Mucosa of rectum (tissue), 2 donors: ENCODE measurements around the gene MS4A6A.

ENCODE experiments used
- H3K27ac ChIP-seq, 2 donors: one replicate each; pipeline ENCODE4 v1.7.0; 2013; ENCODE audit warnings: inconsistent platforms in 2 of 2, low read depth in 2 of 2, low read length in 2 of 2
- H3K27me3 ChIP-seq, 2 donors: one replicate each; pipeline ENCODE4 v1.7.0; 2013; ENCODE audit warnings: low read length in 2 of 2; ENCODE audit not compliant: control insufficient read depth in 2 of 2, insufficient read depth in 2 of 2
- H3K36me3 ChIP-seq, 2 donors: one replicate each; pipeline ENCODE4 v1.7.0; 2013; ENCODE audit warnings: low read length in 2 of 2; ENCODE audit not compliant: control insufficient read depth in 2 of 2, insufficient read depth in 2 of 2
- H3K4me1 ChIP-seq, 2 donors: one replicate each; pipeline ENCODE4 v1.7.0; 2013; ENCODE audit warnings: low read length in 2 of 2, mild to moderate bottlenecking in 1 of 2; ENCODE audit not compliant: control insufficient read depth in 2 of 2, insufficient read depth in 2 of 2
- H3K4me3 ChIP-seq, 2 donors: one replicate each; pipeline ENCODE4 v1.7.0; 2013; ENCODE audit warnings: low read length in 2 of 2
- H3K9ac ChIP-seq, 2 donors: one replicate each; pipeline ENCODE4 v1.7.0; 2013; ENCODE audit warnings: low read length in 2 of 2, low read depth in 1 of 2, mild to moderate bottlenecking in 1 of 2
- H3K9me3 ChIP-seq, 2 donors: one replicate each; pipeline ENCODE4 v1.7.0; 2013; ENCODE audit warnings: low read length in 2 of 2; ENCODE audit not compliant: control insufficient read depth in 2 of 2
- donor health status: healthy.
- donor health status: Normal muscosa, but diverticular disease.

Gene MS4A6A

GRCh38 chr11:60184824-60185511, 2.1 kb upstream of the MS4A6A start:
- Histone ChIP-seq H3K27ac (peak overlapping the region in 1 of 2 donors; percentile 65), H3K4me1 (no peaks in the 10 kb centered on the region), H3K4me3 (no peak overlapping the region), H3K9ac (no peak overlapping the region), H3K27me3 (no peaks in the 10 kb centered on the region), H3K9me3 (no peaks in the 10 kb centered on the region), H3K36me3 (no peaks in the 10 kb centered on the region)

GRCh38 chr11:60183591-60184205, 815 bp upstream of the MS4A6A start:
- Histone ChIP-seq H3K36me3 (no peaks in the 10 kb centered on the region), H3K4me3 (no peak overlapping the region), H3K4me1 (no peaks in the 10 kb centered on the region), H3K27ac (peak overlapping the region; percentile 29 to 65), H3K27me3 (no peaks in the 10 kb centered on the region), H3K9me3 (no peaks in the 10 kb centered on the region), H3K9ac (no peak overlapping the region)

GRCh38 chr11:60175860-60176275, 7.0 kb downstream of the MS4A6A start:
- Histone ChIP-seq H3K9ac (no peak overlapping the region), H3K4me1 (no peaks in the 10 kb centered on the region), H3K36me3 (no peaks in the 10 kb centered on the region), H3K27me3 (no peaks in the 10 kb centered on the region), H3K9me3 (no peaks in the 10 kb centered on the region), H3K27ac (peak overlapping the region in 1 of 2 donors; percentile 5), H3K4me3 (no peak overlapping the region)

- H3K9ac ChIP-seq: no peak overlapping the region
- no peaks in the 10 kb centered on the region for H3K9me3 ChIP-seq
- H3K4me3 ChIP-seq: no peak overlapping the region
- no peak overlapping the region for H3K27ac ChIP-seq
- no peaks in the 10 kb centered on the region for H3K36me3 ChIP-seq
- peaks cover 0 to 3% of the 10 kb centered on the region in 2 donors for H3K4me1 ChIP-seq
- no peaks in the 10 kb centered on the region for H3K27me3 ChIP-seq
Measured at GRCh38 chr11:60172011-60172410, 10.9 kb downstream of the MS4A6A start.

- Histone ChIP-seq H3K9ac (no peak overlapping the region), H3K36me3 (no peaks in the 10 kb centered on the region), H3K4me3 (no peak overlapping the region), H3K27ac (no peak overlapping the region), H3K4me1 (peaks cover 0 to 3% of the 10 kb centered on the region in 2 donors), H3K27me3 (no peaks in the 10 kb centered on the region), H3K9me3 (no peaks in the 10 kb centered on the region)
Measured at GRCh38 chr11:60170566-60170965, 12.3 kb downstream of the MS4A6A start.

GRCh38 chr11:60169264-60169915, 13.5 kb downstream of the MS4A6A start:
- Histone ChIP-seq H3K4me1 (peaks cover 0 to 3% of the 10 kb centered on the region in 2 donors), H3K4me3 (no peak overlapping the region), H3K36me3 (no peaks in the 10 kb centered on the region), H3K9ac (no peak overlapping the region), H3K27ac (peak overlapping the region; percentile 0 to 58), H3K27me3 (no peaks in the 10 kb centered on the region), H3K9me3 (no peaks in the 10 kb centered on the region)

GRCh38 chr11:60168306-60168705, 14.6 kb downstream of the MS4A6A start:
- H3K4me1 ChIP-seq: peaks cover 0 to 3% of the 10 kb centered on the region in 2 donors
- peak overlapping the region in 1 of 2 donors; percentile 58 for H3K27ac ChIP-seq
- no peaks in the 10 kb centered on the region for H3K9me3 ChIP-seq

GRCh38 chr11:60165951-60166350, 16.9 kb downstream of the MS4A6A start:
- Histone ChIP-seq H3K9me3 (no peaks in the 10 kb centered on the region), H3K27me3 (no peaks in the 10 kb centered on the region), H3K4me1 (peaks cover 0 to 3% of the 10 kb centered on the region in 2 donors), H3K36me3 (no peaks in the 10 kb centered on the region), H3K4me3 (no peak overlapping the region), H3K27ac (no peak overlapping the region), H3K9ac (no peak overlapping the region)

More at GRCh38 chr11:60168306-60168705, 14.6 kb downstream of the MS4A6A start:
- no peaks in the 10 kb centered on the region for H3K27me3 ChIP-seq
- H3K4me3 ChIP-seq: no peak overlapping the region
- no peaks in the 10 kb centered on the region for H3K36me3 ChIP-seq
- no peak overlapping the region for H3K9ac ChIP-seq

GRCh38 chr11:60165538-60165937, 17.3 kb downstream of the MS4A6A start:
- Histone ChIP-seq H3K4me3 (no peak overlapping the region), H3K27me3 (no peaks in the 10 kb centered on the region), H3K4me1 (peaks cover 0 to 3% of the 10 kb centered on the region in 2 donors), H3K9me3 (no peaks in the 10 kb centered on the region), H3K9ac (no peak overlapping the region), H3K27ac (no peak overlapping the region), H3K36me3 (no peaks in the 10 kb centered on the region)

- Histone ChIP-seq H3K27me3 (no peaks in the 10 kb centered on the region), H3K27ac (no peak overlapping the region), H3K4me1 (peaks cover 0 to 3% of the 10 kb centered on the region in 2 donors), H3K9ac (no peak overlapping the region), H3K9me3 (no peaks in the 10 kb centered on the region), H3K4me3 (no peak overlapping the region), H3K36me3 (no peaks in the 10 kb centered on the region)
Measured at GRCh38 chr11:60164550-60165075, 18.3 kb downstream of the MS4A6A start.
